Measurements from ENCODE around the gene MGLL. TPM values are rescaled to one million over a fixed set of nuclear protein-coding genes. Genes with fewer than 3 reads are reported as not detected.
A peak's percentile ranks its signal among the peaks of the same experiment; 100 is the strongest.

Gene MGLL
- total RNA-seq, 1 donor from 2014 or later: 11.3 TPM

GRCh38 chr3:127716384-127716783, 105.9 kb downstream of the MGLL start:
- Mint-ChIP-seq H3K4me3 (no peak overlapping the region), H3K27me3 (ENCODE audit: low read depth) (no peaks in the 10 kb centered on the region), H3K4me1 (peaks cover 10% of the 10 kb centered on the region), H3K36me3 (ENCODE audit: low read depth) (no peaks in the 10 kb centered on the region), H3K9me3 (no peaks in the 10 kb centered on the region), H3K27ac (ENCODE audit: unreplicated experiment) (no peak overlapping the region)
- no peak for TF ChIP-seq CTCF (conservative IDR thresholded peaks at IDR 0.05)
- no peak for DNase-seq (ENCODE audit: low read depth, low spot score)

DNA sequence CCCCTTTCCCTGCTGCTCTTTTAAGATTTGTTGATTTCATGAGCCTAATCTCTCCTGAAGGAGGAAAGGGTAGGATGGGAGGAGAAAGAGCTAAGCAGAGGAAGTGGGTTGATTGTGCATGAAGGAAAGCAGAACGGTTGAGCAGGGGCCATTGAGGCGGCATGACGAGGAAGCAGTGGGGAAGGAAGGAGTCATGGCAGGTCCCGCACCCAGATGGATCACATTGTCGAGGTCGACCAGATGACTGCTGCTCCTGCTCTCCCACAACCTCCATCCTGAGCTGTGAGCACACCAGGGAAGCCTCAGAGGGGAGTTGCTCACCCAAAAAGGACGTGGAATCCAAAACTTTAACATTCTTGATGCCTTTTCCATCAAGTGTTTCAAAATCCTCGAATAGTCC, 106.8 kb downstream of the MGLL start:
- TF ChIP-seq CTCF (conservative IDR thresholded peaks at IDR 0.05): no peak
- DNase-seq (ENCODE audit: low read depth, low spot score): no peak
- no peaks in the 10 kb centered on the region for H3K36me3 Mint-ChIP-seq (ENCODE audit: low read depth)
- H3K27ac Mint-ChIP-seq (ENCODE audit: unreplicated experiment): no peak overlapping the region
- H3K4me1 Mint-ChIP-seq: peaks cover 10% of the 10 kb centered on the region
- no peaks in the 10 kb centered on the region for H3K9me3 Mint-ChIP-seq
- H3K4me3 Mint-ChIP-seq: no peak overlapping the region
- no peaks in the 10 kb centered on the region for H3K27me3 Mint-ChIP-seq (ENCODE audit: low read depth)

DNA sequence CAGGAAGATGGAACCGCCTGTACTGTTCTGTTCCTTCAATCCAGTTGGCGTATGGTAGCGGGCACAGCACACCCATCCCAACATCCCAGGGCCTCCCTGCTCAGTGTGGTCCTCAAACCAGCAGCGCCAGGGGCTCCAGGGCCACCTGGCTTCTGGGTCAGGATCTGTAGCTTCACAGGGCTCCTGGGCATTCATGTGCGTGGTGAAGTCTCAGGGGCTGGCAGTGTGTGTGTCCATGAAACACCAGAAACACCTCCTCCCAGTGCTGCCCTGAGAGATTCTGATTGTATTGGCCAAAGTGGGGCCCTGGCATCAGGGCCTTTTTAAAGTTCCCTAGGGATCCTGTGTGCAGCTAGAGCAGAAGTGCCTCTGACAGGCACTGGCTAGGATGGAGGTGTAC, 107.4 kb downstream of the MGLL start:
- H3K4me1 Mint-ChIP-seq: peaks cover 10% of the 10 kb centered on the region
- H3K9me3 Mint-ChIP-seq: no peaks in the 10 kb centered on the region
- H3K36me3 Mint-ChIP-seq (ENCODE audit: low read depth): no peaks in the 10 kb centered on the region
- no peak for TF ChIP-seq CTCF (conservative IDR thresholded peaks at IDR 0.05)
- H3K27me3 Mint-ChIP-seq (ENCODE audit: low read depth): no peaks in the 10 kb centered on the region
- no peak overlapping the region for H3K4me3 Mint-ChIP-seq
- H3K27ac Mint-ChIP-seq (ENCODE audit: unreplicated experiment): no peak overlapping the region
- DNase-seq (ENCODE audit: low read depth, low spot score): no peak

DNA sequence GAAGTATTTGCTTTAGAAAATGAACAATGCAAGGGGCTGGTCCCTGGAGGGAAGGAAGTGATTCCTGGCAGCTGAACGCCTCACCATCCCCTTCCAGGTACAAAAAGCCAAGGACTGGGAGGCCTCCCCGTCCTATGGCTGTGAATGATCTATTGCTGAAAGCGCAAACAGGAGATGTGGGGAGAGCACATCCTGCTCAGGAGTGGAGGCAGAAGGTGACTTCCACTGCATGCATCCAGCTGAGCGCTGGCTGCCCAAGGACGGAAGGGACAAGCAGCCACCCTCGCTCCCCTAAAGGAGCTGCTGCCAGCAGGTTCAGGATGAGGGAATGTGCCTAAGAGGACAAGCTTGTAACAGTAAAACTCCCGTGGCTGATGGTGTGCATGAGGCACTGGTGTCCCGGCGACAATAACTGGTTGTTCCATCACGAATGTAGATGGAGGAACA, 108.2 kb downstream of the MGLL start:
- Mint-ChIP-seq H3K4me1 (peaks cover 10% of the 10 kb centered on the region), H3K27ac (ENCODE audit: unreplicated experiment) (no peak overlapping the region), H3K4me3 (no peak overlapping the region), H3K9me3 (no peaks in the 10 kb centered on the region), H3K36me3 (ENCODE audit: low read depth) (no peaks in the 10 kb centered on the region), H3K27me3 (ENCODE audit: low read depth) (no peaks in the 10 kb centered on the region)
- no peak for DNase-seq (ENCODE audit: low read depth, low spot score)
- TF ChIP-seq CTCF (conservative IDR thresholded peaks at IDR 0.05): no peak

GRCh38 chr3:127712881-127713771, 109.2 kb downstream of the MGLL start:
- Mint-ChIP-seq H3K9me3 (no peaks in the 10 kb centered on the region), H3K27ac (ENCODE audit: unreplicated experiment) (peak overlapping the region; percentile 27)
- TF ChIP-seq CTCF (conservative IDR thresholded peaks at IDR 0.05): no peak

More at GRCh38 chr3:127712881-127713771, 109.2 kb downstream of the MGLL start:
- Mint-ChIP-seq H3K27me3 (ENCODE audit: low read depth) (no peaks in the 10 kb centered on the region), H3K4me3 (no peak overlapping the region), H3K36me3 (ENCODE audit: low read depth) (no peaks in the 10 kb centered on the region), H3K4me1 (peaks cover 11% of the 10 kb centered on the region)
- no peak for DNase-seq (ENCODE audit: low read depth, low spot score)
